Suprapubic skin (tissue), 4 donors: ENCODE results near the gene CMTM7. TPM values are rescaled to one million over a fixed set of nuclear protein-coding genes. Genes with fewer than 3 reads are reported as not detected.

ENCODE experiments used
- DNase-seq, 2 donors: peaks; one replicate each; pipeline ENCODE4 v3.0.0-alpha.2; 2019; ENCODE audit warnings: low spot score in 2 of 2
- H3K27ac ChIP-seq: fragments of 200-600 bp; sonication (generic); one replicate; pipeline ENCODE4 v1.5.1; 2019
- H3K27me3 ChIP-seq: fragments of 200-600 bp; sonication (generic); one replicate; pipeline ENCODE4 v1.5.1; 2019
- H3K36me3 ChIP-seq: fragments of 200-600 bp; sonication (generic); one replicate; pipeline ENCODE4 v1.5.1; 2019
- H3K4me1 ChIP-seq: fragments of 200-600 bp; sonication (generic); one replicate; pipeline ENCODE4 v1.5.1; 2019
- H3K4me3 ChIP-seq: fragments of 200-600 bp; sonication (generic); one replicate; pipeline ENCODE4 v1.5.1; 2019; ENCODE audit warnings: mild to moderate bottlenecking
- H3K9me3 ChIP-seq: fragments of 200-600 bp; sonication (generic); one replicate; pipeline ENCODE4 v1.5.1; 2019
- EP300 ChIP-seq: sonication (generic); formaldehyde crosslinking; IDR thresholded peaks from one replicate; pipeline ENCODE4 v1.6.1; 2017; ENCODE audit warnings: antibody characterized with exemption
- POLR2A ChIP-seq, 2 donors: fragments of 450-650 bp; IDR thresholded peaks; one replicate each; pipeline ENCODE4 v1.6.1; 2017; ENCODE audit warnings: antibody characterized with exemption in 2 of 2, mild to moderate bottlenecking in 2 of 2, moderate library complexity in 2 of 2
- POLR2AphosphoS5 ChIP-seq, 3 donors: sonication (generic); formaldehyde crosslinking; IDR thresholded peaks; one replicate each; pipeline ENCODE4 v1.6.1; 2017; ENCODE audit warnings: antibody characterized with exemption in 3 of 3
- WGBS: methylation state at CpG from one replicate; pipeline ENCODE4 v1.1.5; 2018; 5-methylcytosine and 5-hydroxymethylcytosine counted together
- total RNA-seq, 4 donors: library from RNA; depleted of rRNA; stranded (reverse); fragments of >200 nt; gene quantifications; one replicate each; pipeline ENCODE4 v1.1.0, GENCODE V29; 2016
- TF ChIP-seq, protein P1 (sequence below), 2 donors: fragments of 200-600 bp in 1 of 2; fragments of 450-650 bp in 1 of 2; sonication (generic) in 1 of 2; IDR thresholded peaks; one replicate each; pipeline ENCODE4 v1.5.1; 2016 to 2019; ENCODE audit warnings: antibody characterized with exemption in 2 of 2, mild to moderate bottlenecking in 1 of 2, moderate library complexity in 1 of 2

CMTM7 gene
- total RNA-seq, 4 donors from 2014 or later = 7.5 to 14.7 (median 10.9) TPM

DNA sequence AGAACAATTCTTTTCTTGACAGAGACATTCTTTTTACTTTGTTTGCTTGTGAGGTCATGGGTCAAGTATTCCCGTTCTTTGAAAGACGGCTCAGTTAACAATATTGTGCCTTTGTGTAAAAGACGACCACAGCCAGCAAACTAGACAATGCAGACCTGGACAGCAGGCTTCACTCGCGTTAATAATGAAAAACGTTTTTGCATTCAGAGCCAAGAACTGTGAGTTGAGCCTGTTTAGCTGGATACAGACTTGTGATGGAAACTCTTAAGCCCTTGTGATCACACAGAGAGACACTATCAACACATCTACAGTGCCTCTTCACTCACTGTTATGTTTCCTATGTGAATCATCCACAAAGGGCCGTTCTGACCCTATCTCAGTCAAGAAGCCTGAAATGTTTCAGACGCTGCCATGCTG, 37.3 kb upstream of the CMTM7 start:
- DNase-seq = no peak
- H3K4me1 ChIP-seq = no peaks in the 10 kb centered on the region
- no peak overlapping the region for H3K27ac ChIP-seq
- H3K9me3 ChIP-seq = no peaks in the 10 kb centered on the region
- no peaks in the 10 kb centered on the region for H3K27me3 ChIP-seq
- H3K36me3 ChIP-seq = no peaks in the 10 kb centered on the region
- TF ChIP-seq POLR2A (IDR thresholded peaks at IDR 0.05) (no peak), POLR2AphosphoS5 (IDR thresholded peaks at IDR 0.05) (no peak), EP300 (no peak)
- TF ChIP-seq, protein P1, sequence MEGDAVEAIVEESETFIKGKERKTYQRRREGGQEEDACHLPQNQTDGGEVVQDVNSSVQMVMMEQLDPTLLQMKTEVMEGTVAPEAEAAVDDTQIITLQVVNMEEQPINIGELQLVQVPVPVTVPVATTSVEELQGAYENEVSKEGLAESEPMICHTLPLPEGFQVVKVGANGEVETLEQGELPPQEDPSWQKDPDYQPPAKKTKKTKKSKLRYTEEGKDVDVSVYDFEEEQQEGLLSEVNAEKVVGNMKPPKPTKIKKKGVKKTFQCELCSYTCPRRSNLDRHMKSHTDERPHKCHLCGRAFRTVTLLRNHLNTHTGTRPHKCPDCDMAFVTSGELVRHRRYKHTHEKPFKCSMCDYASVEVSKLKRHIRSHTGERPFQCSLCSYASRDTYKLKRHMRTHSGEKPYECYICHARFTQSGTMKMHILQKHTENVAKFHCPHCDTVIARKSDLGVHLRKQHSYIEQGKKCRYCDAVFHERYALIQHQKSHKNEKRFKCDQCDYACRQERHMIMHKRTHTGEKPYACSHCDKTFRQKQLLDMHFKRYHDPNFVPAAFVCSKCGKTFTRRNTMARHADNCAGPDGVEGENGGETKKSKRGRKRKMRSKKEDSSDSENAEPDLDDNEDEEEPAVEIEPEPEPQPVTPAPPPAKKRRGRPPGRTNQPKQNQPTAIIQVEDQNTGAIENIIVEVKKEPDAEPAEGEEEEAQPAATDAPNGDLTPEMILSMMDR (IDR thresholded peaks at IDR 0.05) = no peak
- H3K4me3 ChIP-seq = no peak overlapping the region
- WGBS = 68% methylated on average over 8 of the region's 8 CpGs

DNA sequence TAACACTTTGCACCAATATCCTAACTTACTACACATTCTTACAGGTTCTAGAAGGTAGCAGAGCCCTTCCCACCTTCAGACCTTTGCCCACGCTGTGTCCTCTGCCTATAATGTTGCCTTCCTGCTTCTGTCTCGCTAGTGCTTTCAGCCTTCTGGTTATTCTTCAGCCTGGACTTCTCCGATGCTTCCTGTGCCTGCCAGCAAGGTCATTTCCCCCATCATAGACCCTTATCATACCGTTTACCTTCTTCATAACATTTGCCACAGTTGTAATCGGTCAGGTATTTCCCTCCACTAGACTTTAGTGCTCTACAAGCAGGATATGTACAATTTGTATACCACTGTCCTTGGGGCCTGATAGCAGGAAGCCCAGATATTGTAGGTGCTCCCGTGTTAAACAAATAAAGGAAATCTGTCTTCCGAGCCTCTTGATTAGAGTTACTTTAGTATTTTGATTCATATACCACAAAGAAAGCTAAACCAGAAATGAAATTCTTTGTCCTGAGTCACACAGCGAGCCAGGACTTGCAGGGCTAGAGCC, 35.8 kb upstream of the CMTM7 start:
- WGBS = 85% methylated on average over 8 of the region's 8 CpGs
- H3K27ac ChIP-seq = no peak overlapping the region
- H3K36me3 ChIP-seq = no peaks in the 10 kb centered on the region
- H3K9me3 ChIP-seq = no peaks in the 10 kb centered on the region
- H3K27me3 ChIP-seq = no peaks in the 10 kb centered on the region
- H3K4me1 ChIP-seq = no peaks in the 10 kb centered on the region
- TF ChIP-seq EP300 = no peak
- TF ChIP-seq POLR2AphosphoS5 (IDR thresholded peaks at IDR 0.05) = no peak
- TF ChIP-seq, protein P1 (IDR thresholded peaks at IDR 0.05) = no peak
- no peak for TF ChIP-seq POLR2A (IDR thresholded peaks at IDR 0.05)
- no peak for DNase-seq
- H3K4me3 ChIP-seq = no peak overlapping the region

DNA sequence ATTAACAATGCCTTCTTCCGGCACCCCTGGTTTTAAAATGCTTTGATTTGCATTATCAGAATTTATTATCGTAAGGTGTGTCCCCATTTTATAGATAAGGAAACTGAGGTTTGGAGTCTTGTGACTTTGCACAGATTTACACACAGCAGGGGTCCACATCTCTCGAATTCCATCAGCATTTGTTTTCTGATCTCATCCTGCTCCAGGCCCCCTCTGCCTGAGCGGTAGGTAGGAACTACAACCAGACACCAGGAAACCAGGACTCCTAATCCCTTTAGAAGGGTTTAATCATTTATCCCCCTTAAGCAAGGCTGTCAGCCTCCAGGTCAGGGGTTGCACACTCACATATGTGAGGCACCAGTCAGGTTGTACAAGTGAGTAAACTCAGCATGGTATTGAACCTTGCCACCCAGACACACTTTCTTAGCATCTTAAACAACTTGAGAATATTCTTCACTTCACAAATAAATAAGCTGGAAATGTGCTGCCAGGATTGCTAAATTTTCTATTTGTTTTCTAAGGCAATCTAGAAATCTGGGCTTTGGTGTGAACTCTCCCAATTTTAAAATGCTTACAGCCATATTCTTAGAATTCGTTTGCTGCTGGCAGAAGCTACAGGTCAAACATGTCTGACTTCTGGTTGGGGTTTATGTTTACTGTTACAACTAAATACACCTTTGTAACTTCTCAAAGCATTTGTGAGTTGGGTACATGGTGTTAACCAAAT, 31.7 kb upstream of the CMTM7 start:
- H3K9me3 ChIP-seq = no peaks in the 10 kb centered on the region
- TF ChIP-seq EP300 (no peak), POLR2A (IDR thresholded peaks at IDR 0.05) (no peak), POLR2AphosphoS5 (IDR thresholded peaks at IDR 0.05) (no peak)
- TF ChIP-seq, protein P1 (IDR thresholded peaks at IDR 0.05) = no peak
- H3K4me3 ChIP-seq = no peak overlapping the region
- H3K4me1 ChIP-seq = no peaks in the 10 kb centered on the region
- no peak overlapping the region for H3K27ac ChIP-seq
- 81% methylated on average over 5 of the region's 5 CpGs for WGBS
- H3K27me3 ChIP-seq = no peaks in the 10 kb centered on the region
- H3K36me3 ChIP-seq = no peaks in the 10 kb centered on the region
- no peak for DNase-seq

DNA sequence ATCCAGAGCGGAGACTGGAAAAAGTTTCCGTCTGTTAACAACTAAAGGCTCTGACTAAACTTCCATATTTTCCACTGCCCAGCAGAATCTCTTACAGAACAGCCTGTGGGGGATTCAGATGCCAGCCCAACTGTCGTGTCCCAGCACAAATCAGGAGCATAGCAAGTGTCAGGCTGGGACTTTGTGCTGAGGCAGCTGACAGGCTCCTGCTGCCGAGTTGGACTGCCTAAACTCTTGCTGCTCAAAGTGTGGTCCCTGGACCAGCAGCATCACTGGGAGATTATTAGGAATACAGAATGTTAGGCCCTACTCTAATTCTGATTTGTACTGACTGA, 31.2 kb upstream of the CMTM7 start:
- WGBS = 51% methylated on average over 4 of the region's 4 CpGs
- no peaks in the 10 kb centered on the region for H3K9me3 ChIP-seq
- H3K27me3 ChIP-seq = no peaks in the 10 kb centered on the region
- TF ChIP-seq EP300 = no peak
- no peaks in the 10 kb centered on the region for H3K4me1 ChIP-seq
- H3K27ac ChIP-seq = no peak overlapping the region
- no peaks in the 10 kb centered on the region for H3K36me3 ChIP-seq
- no peak for DNase-seq
- no peak overlapping the region for H3K4me3 ChIP-seq

DNA sequence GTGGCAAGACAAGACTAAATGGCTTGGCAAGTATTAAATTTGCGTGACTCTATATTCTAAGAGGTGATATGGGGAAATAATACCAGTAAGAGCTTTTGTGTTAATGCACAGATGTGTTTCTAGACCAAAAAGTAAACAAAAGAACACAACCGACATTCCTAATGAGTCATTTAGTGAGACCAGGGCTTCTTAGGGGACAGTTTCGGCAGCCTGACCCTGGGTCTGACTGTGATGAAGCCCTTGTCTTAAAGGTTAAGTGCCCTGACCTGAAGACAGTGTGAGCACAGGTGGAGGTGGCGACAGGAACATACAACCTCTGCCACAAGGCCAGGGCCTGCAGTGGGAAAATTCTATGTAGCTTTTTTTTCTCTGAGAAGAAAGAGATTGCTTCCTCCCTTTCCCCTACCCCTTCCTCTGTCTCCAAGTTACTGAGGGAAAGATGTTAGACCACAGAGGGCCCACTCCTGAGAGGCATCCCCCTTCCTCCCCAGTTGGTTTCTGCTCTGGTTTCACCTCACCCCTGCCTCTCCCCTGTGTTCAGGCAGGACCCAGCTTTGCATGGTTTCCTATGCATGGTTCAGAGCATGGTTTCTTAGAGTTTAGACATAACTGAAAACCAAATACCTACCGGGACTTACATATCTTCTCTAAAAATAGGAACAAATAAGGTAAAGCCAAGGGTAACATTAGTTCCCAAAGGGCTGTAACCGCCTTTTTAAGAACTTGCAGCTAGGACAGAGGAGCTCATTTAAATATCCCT, 24.8 kb upstream of the CMTM7 start:
- Histone ChIP-seq H3K27me3 (no peaks in the 10 kb centered on the region), H3K4me1 (no peaks in the 10 kb centered on the region), H3K9me3 (no peaks in the 10 kb centered on the region), H3K27ac (no peak overlapping the region), H3K4me3 (no peak overlapping the region), H3K36me3 (no peaks in the 10 kb centered on the region)
- 73% methylated on average over 6 of the region's 6 CpGs for WGBS
- TF ChIP-seq, protein P1 (IDR thresholded peaks at IDR 0.05) = no peak
- TF ChIP-seq POLR2AphosphoS5 (IDR thresholded peaks at IDR 0.05) = no peak
- no peak for TF ChIP-seq EP300
- no peak for TF ChIP-seq POLR2A (IDR thresholded peaks at IDR 0.05)
- DNase-seq = no peak
